HEK293 (cell line): ENCODE data around the gene SMARCA2.

ENCODE experiments used
- MZF1 ChIP-seq: fragments of 450-650 bp; formaldehyde crosslinking; IDR thresholded peaks from 2 replicates; pipeline ENCODE4 v1.5.1; 2017; ENCODE audit warnings: missing biosample characterization, missing genetic modification characterization, borderline replicate concordance
- ZBTB11 ChIP-seq: fragments of 450-650 bp; formaldehyde crosslinking; conservative IDR thresholded peaks from 2 replicates; pipeline ENCODE4 v1.5.1; 2016; ENCODE audit warnings: low read depth, missing biosample characterization, missing genetic modification characterization
- ZFP41 ChIP-seq: fragments of 450-650 bp; formaldehyde crosslinking; IDR thresholded peaks from 2 replicates; pipeline ENCODE4 v1.5.1; 2016; ENCODE audit warnings: missing biosample characterization, missing genetic modification characterization, borderline replicate concordance
- ZNF416 ChIP-seq: fragments of 450-650 bp; formaldehyde crosslinking; IDR thresholded peaks from 2 replicates; pipeline ENCODE4 v1.5.1; 2016; ENCODE audit warnings: missing biosample characterization, missing genetic modification characterization
- ZNF747 ChIP-seq: fragments of 450-650 bp; formaldehyde crosslinking; IDR thresholded peaks from 2 replicates; pipeline ENCODE4 v1.5.1; 2016; ENCODE audit warnings: missing biosample characterization, missing genetic modification characterization
- ZNF777 ChIP-seq: fragments of 450-650 bp; formaldehyde crosslinking; IDR thresholded peaks from 2 replicates; pipeline ENCODE4 v1.5.1; 2017; ENCODE audit warnings: missing biosample characterization, missing genetic modification characterization, borderline replicate concordance
- TF ChIP-seq, protein P1 (sequence below): fragments of 450-650 bp; formaldehyde crosslinking; IDR thresholded peaks from 2 replicates; pipeline ENCODE4 v1.5.1; 2016; ENCODE audit warnings: missing biosample characterization, missing genetic modification characterization

GRCh38 chr9:2039294-2040180 lies 24.4 kb downstream of the SMARCA2 start:
- TF ChIP-seq ZNF747 (tag by site-specific recombination) (no peak), ZFP41 (tag by site-specific recombination) (no peak), ZNF777 (no peak), ZBTB11 (tag by site-specific recombination) (no peak), MZF1 (tag by site-specific recombination) (no peak), ZNF416 (tag by site-specific recombination) (no peak)
- TF ChIP-seq, protein P1, sequence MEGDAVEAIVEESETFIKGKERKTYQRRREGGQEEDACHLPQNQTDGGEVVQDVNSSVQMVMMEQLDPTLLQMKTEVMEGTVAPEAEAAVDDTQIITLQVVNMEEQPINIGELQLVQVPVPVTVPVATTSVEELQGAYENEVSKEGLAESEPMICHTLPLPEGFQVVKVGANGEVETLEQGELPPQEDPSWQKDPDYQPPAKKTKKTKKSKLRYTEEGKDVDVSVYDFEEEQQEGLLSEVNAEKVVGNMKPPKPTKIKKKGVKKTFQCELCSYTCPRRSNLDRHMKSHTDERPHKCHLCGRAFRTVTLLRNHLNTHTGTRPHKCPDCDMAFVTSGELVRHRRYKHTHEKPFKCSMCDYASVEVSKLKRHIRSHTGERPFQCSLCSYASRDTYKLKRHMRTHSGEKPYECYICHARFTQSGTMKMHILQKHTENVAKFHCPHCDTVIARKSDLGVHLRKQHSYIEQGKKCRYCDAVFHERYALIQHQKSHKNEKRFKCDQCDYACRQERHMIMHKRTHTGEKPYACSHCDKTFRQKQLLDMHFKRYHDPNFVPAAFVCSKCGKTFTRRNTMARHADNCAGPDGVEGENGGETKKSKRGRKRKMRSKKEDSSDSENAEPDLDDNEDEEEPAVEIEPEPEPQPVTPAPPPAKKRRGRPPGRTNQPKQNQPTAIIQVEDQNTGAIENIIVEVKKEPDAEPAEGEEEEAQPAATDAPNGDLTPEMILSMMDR (tag by site-specific recombination), result no peak
